DMS 273 (cell line): ENCODE results near the gene SENP1.
A peak's percentile ranks its signal among the peaks of the same experiment; 100 is the strongest.

ENCODE experiments used
- DNase-seq: peaks from one replicate; lab custom pipeline; 2025; ENCODE audit not compliant: unreplicated experiment; lab: John Stamatoyannopoulos, UW

The SENP1 gene

GRCh38 chr12:48001505-48002413, 104.1 kb downstream of the SENP1 start:
- DNase-seq, result peak; percentile 67

DNA sequence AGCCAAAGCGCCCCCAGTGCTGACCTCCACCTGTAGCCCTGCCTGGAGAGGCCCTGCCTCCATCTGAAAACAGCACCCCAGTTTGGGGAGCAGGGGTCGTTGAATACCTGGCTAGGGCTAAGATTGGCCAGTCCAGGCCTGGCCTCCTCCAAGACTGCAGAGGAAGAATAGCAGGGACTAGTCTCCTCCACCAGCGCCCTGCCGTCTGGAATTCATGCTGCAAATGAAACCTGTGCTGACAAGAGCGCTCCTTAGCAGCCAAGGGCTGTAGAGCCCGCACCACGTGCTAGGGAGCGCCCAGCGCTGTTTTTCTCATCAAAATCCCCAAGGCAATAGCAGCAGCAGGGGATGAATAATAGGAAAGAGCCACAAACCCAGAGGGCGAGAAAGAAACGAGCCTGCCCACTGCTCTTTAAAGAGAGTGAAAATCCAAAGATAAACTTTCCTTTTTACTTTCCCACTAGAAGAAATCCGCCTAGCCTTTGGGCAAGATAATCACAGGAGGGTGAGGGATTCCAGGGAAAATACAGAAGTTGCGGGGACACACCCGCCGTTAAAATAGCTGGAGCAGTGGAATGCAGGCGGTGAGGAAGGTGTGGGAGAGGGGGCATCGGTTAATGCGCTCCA, 104.9 kb downstream of the SENP1 start:
- DNase-seq, result peak; percentile 60

- no peak for DNase-seq
Measured at GRCh38 chr12:47999816-48000215, 106.1 kb downstream of the SENP1 start.

DNA sequence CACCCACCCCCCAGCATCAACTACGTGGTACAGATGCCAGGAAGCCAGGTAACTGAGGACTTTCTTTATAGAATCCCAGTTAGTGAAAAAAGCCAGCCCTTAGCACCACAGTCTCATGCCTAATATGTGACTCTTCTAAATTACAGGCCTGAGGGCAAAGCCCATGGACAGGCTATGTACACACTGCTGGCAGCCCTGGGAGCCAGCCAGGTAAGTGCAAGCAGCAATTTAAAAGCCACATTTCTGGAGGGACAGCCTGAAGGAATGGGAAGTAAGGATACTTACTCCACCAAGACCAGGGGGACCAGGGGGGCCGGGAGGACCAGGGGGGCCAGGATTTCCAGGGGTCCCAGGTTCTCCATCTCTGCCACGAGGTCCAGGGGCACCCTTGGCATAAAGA, 108.6 kb downstream of the SENP1 start:
- no peak for DNase-seq

DNA sequence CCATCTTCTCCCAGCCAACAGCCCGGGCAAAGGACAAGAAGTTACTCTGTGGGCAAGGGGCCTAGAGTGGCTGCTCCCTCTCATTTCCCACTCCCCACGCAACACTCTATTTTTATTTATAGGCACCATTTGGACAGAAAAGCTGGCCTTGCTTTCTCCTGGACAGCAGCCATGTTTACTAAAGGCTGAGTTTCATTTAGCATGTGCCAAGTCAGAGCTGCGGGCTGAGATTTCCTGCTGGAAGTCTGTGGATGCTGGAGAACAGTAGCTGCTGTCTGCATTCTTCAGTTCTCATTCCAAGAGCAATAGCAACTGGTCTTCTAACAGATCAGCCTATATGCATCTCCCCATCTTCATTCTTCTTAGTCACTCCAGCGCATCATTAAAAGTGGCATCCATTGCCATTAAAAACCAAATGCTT, 109.9 kb downstream of the SENP1 start:
- DNase-seq, result peak; percentile 35

- no peak for DNase-seq
Measured at GRCh38 chr12:47993491-47993890, 112.4 kb downstream of the SENP1 start.
